ENCODE results near the gene ERH. TPM values are rescaled to one million over a fixed set of nuclear protein-coding genes. Genes with fewer than 3 reads are reported as not detected.

Gene ERH
- total RNA-seq, 1 donor = 110 TPM

- TF ChIP-seq CTCF (IDR thresholded peaks at IDR 0.05; ENCODE audit: insufficient read depth, low read length) = no peak
- DNase-seq (ENCODE audit: low read depth) = no peak
- no peak overlapping the region for H3K4me3 ChIP-seq (ENCODE audit: low read depth, low read length)
These were observed 10.3 kb upstream of the ERH start for GRCh38 chr14:69408331-69408960.

GRCh38 chr14:69405762-69406161 lies 7.7 kb upstream of the ERH start:
- no peak overlapping the region for H3K4me3 ChIP-seq (ENCODE audit: low read depth, low read length)
- DNase-seq (ENCODE audit: low read depth) = no peak
- no peak for TF ChIP-seq CTCF (IDR thresholded peaks at IDR 0.05; ENCODE audit: insufficient read depth, low read length)

- TF ChIP-seq CTCF (IDR thresholded peaks at IDR 0.05; ENCODE audit: insufficient read depth, low read length) = no peak
- DNase-seq (ENCODE audit: low read depth) = no peak
- no peak overlapping the region for H3K4me3 ChIP-seq (ENCODE audit: low read depth, low read length)
These were observed 6.8 kb upstream of the ERH start for GRCh38 chr14:69404883-69405282.

- no peak overlapping the region for H3K4me3 ChIP-seq (ENCODE audit: low read depth, low read length)
- DNase-seq (ENCODE audit: low read depth) = no peak
- no peak for TF ChIP-seq CTCF (IDR thresholded peaks at IDR 0.05; ENCODE audit: insufficient read depth, low read length)
These were observed 6.4 kb upstream of the ERH start for GRCh38 chr14:69404478-69404877.

- no peak overlapping the region for H3K4me3 ChIP-seq (ENCODE audit: low read depth, low read length)
- no peak for DNase-seq (ENCODE audit: low read depth)
- no peak for TF ChIP-seq CTCF (IDR thresholded peaks at IDR 0.05; ENCODE audit: insufficient read depth, low read length)
These were observed 3.7 kb upstream of the ERH start for GRCh38 chr14:69401841-69402240.

- no peak for TF ChIP-seq CTCF (IDR thresholded peaks at IDR 0.05; ENCODE audit: insufficient read depth, low read length)
- H3K4me3 ChIP-seq (ENCODE audit: low read depth, low read length) = peak overlapping the region; percentile 94
- DNase-seq (ENCODE audit: low read depth) = no peak
These were observed 2.1 kb upstream of the ERH start for GRCh38 chr14:69400154-69400553.

- no peak for DNase-seq (ENCODE audit: low read depth)
- TF ChIP-seq CTCF (IDR thresholded peaks at IDR 0.05; ENCODE audit: insufficient read depth, low read length) = no peak
- H3K4me3 ChIP-seq (ENCODE audit: low read depth, low read length) = peak overlapping the region; percentile 94
These were observed 1.7 kb upstream of the ERH start for GRCh38 chr14:69399750-69400149.
